SU-DHL-6 (cell line): ENCODE data around the gene AMBP.

Source experiments
- H2AFZ ChIP-seq: fragments of 200-600 bp; sonication (generic); 2 replicates; pipeline ENCODE4 v1.6.1; 2014; ENCODE audit warnings: low read depth, mild to moderate bottlenecking, moderate library complexity, mixed read lengths, antibody characterized with exemption, low read length; ENCODE audit not compliant: severe bottlenecking
- H3F3A ChIP-seq: fragments of 200-600 bp; shearing (Covaris generic); 2 replicates; pipeline ENCODE4 v1.6.0; 2016; ENCODE audit warnings: antibody characterized with exemption, mild to moderate bottlenecking; ENCODE audit not compliant: insufficient read depth
- H3K27ac ChIP-seq: fragments of 200-600 bp; sonication (generic); 2 replicates; pipeline ENCODE4 v1.5.1; 2016; ENCODE audit warnings: low read depth, mild to moderate bottlenecking, low read length, moderate library complexity, mixed read lengths
- H3K27me3 ChIP-seq: fragments of 200-600 bp; sonication (generic), shearing (Covaris generic); 2 replicates; pipeline ENCODE4 v1.6.0; 2014; ENCODE audit warnings: mild to moderate bottlenecking, low read length
- H3K36me3 ChIP-seq: fragments of 200-600 bp; sonication (generic); 2 replicates; pipeline ENCODE4 v1.6.1; 2014; ENCODE audit warnings: mild to moderate bottlenecking, low read length, mixed read lengths
- H3K4me2 ChIP-seq: fragments of 300-600, 200-600 bp; shearing (Covaris generic), sonication (generic); 2 replicates; pipeline ENCODE4 v1.6.0; 2014; ENCODE audit warnings: low read length, low read depth, mild to moderate bottlenecking; ENCODE audit not compliant: poor library complexity, severe bottlenecking
- H3K4me3 ChIP-seq: fragments of 200-600 bp; sonication (generic); 2 replicates; pipeline ENCODE4 v1.5.1; 2014; ENCODE audit warnings: antibody characterized with exemption, low read length, mild to moderate bottlenecking, mixed read lengths; ENCODE audit not compliant: insufficient read depth, poor library complexity, severe bottlenecking
- H3K79me2 ChIP-seq: fragments of 200-600 bp; sonication (generic); 2 replicates; pipeline ENCODE4 v1.6.1; 2014; ENCODE audit warnings: mild to moderate bottlenecking, low read length, moderate library complexity; ENCODE audit not compliant: insufficient read depth
- H3K9ac ChIP-seq: fragments of 200-600 bp; sonication (generic); 2 replicates; pipeline ENCODE4 v1.7.0; 2014; ENCODE audit warnings: mild to moderate bottlenecking, low read length
- H3K9me2 ChIP-seq: fragments of 200-600 bp; sonication (generic); replicated peaks from 2 replicates; pipeline ENCODE4 v1.6.1; 2014; ENCODE audit warnings: low read length; ENCODE audit not compliant: insufficient read depth
- H3K9me3 ChIP-seq: fragments of 200-600 bp; sonication (generic); 2 replicates; pipeline ENCODE4 v1.6.1; 2014; ENCODE audit warnings: low read length, mixed read lengths; ENCODE audit not compliant: insufficient read depth
- H4K20me1 ChIP-seq: fragments of 200-600 bp; sonication (generic); 2 replicates; pipeline ENCODE4 v1.6.1; 2014; ENCODE audit warnings: low read depth, mild to moderate bottlenecking, antibody characterized with exemption, low read length, moderate library complexity, mixed read lengths
- CTCF ChIP-seq: fragments of 200-600 bp; sonication (generic); IDR thresholded peaks from one replicate; pipeline ENCODE4 v1.5.1; 2017; ENCODE audit warnings: antibody characterized with exemption, mild to moderate bottlenecking, low read length, moderate library complexity; ENCODE audit not compliant: insufficient read depth, poor library complexity, severe bottlenecking
- EZH2phosphoT487 ChIP-seq: fragments of 200-600 bp; sonication (generic), shearing (Covaris generic); conservative IDR thresholded peaks from 2 replicates; pipeline ENCODE4 v1.6.1; 2018; ENCODE audit warnings: mild to moderate bottlenecking, antibody characterized with exemption, low read length, moderate library complexity, mixed read lengths

The AMBP gene

GRCh38 chr9:114122136-114123027 is 44.3 kb upstream of the AMBP start:
- no peaks in the 10 kb centered on the region for H4K20me1 ChIP-seq
- no peaks in the 10 kb centered on the region for H3K9me2 ChIP-seq
- no peaks in the 10 kb centered on the region for H3K27me3 ChIP-seq
- no peaks in the 10 kb centered on the region for H3F3A ChIP-seq
- no peak for TF ChIP-seq EZH2phosphoT487
- TF ChIP-seq CTCF, result no peak
- no peaks in the 10 kb centered on the region for H3K79me2 ChIP-seq
- H3K4me2 ChIP-seq, result no peak overlapping the region
- H3K9ac ChIP-seq, result no peak overlapping the region
- H3K27ac ChIP-seq, result no peak overlapping the region
- no peak overlapping the region for H2AFZ ChIP-seq
- H3K9me3 ChIP-seq, result no peaks in the 10 kb centered on the region
- no peaks in the 10 kb centered on the region for H3K36me3 ChIP-seq
- no peak overlapping the region for H3K4me3 ChIP-seq

GRCh38 chr9:114121227-114122135 is 43.4 kb upstream of the AMBP start:
- H3K36me3 ChIP-seq, result no peaks in the 10 kb centered on the region
- H3K9me2 ChIP-seq, result no peaks in the 10 kb centered on the region
- no peaks in the 10 kb centered on the region for H3K27me3 ChIP-seq
- no peaks in the 10 kb centered on the region for H3K9me3 ChIP-seq
- no peak overlapping the region for H3K27ac ChIP-seq
- no peak overlapping the region for H3K9ac ChIP-seq
- H4K20me1 ChIP-seq, result no peaks in the 10 kb centered on the region
- no peaks in the 10 kb centered on the region for H3F3A ChIP-seq
- no peak overlapping the region for H3K4me2 ChIP-seq
- H3K4me3 ChIP-seq, result no peak overlapping the region
- H2AFZ ChIP-seq, result no peak overlapping the region
- H3K79me2 ChIP-seq, result no peaks in the 10 kb centered on the region
- TF ChIP-seq EZH2phosphoT487, result no peak
- no peak for TF ChIP-seq CTCF

GRCh38 chr9:114120192-114121014 is 42.3 kb upstream of the AMBP start:
- TF ChIP-seq EZH2phosphoT487 (no peak), CTCF (no peak)
- no peak overlapping the region for H3K4me3 ChIP-seq
- no peak overlapping the region for H2AFZ ChIP-seq
- H3K27me3 ChIP-seq, result no peaks in the 10 kb centered on the region
- no peaks in the 10 kb centered on the region for H3K36me3 ChIP-seq
- H3K9me3 ChIP-seq, result no peaks in the 10 kb centered on the region
- no peak overlapping the region for H3K27ac ChIP-seq
- no peaks in the 10 kb centered on the region for H4K20me1 ChIP-seq
- H3K79me2 ChIP-seq, result no peaks in the 10 kb centered on the region
- no peak overlapping the region for H3K4me2 ChIP-seq
- H3K9ac ChIP-seq, result no peak overlapping the region
- no peaks in the 10 kb centered on the region for H3F3A ChIP-seq
- no peaks in the 10 kb centered on the region for H3K9me2 ChIP-seq
